ENCODE results near the gene DYNLT4. TPM values are rescaled to one million over a fixed set of nuclear protein-coding genes. Genes with fewer than 3 reads are reported as not detected.

DYNLT4 gene
- polyA plus RNA-seq, 10 donors = 0.29 to 0.65 (median 0.40) TPM; not detected in 4

GRCh38 chr1:44792736-44793502 lies 14.2 kb downstream of the DYNLT4 start:
- DNase-seq = no peak

DNA sequence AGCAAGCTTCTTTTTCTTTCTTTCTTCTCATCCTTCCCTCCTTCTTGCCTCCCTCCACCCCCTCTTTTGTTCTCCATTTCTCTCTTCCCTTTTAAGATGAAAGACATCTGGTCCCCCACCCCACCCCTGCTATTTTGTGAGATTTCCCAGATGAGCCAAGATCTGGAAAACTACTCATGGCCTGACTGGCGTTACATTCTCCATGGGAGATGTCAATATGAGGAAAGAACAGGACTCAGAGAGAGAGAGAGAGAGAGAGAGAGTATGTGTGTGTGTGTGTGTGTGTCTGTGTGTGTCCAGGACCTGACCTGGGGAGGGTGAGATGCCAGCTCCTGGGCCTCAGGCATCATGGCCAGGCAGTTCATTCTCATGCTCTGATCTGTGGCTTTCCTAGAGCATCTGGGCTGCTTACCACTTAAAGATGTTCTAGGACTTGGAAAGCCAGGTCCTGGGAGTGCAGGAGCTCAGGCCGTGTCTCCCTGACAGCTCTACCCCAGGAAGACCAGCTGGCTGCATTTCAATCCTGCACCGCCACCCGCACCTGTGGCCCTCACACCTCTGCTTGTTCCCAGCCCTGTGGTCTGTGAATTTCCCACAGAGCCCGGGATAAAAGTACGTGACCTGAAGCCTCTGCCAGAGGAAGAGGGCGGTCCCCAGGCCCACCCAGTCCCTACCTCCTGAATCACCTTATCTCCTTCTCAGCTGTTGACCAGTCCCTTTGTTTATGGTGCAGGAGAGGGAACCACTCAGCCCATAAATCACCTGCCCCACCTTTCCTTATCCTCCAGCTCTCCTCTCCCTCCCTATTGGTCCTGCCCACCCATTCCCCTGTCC lies 16.0 kb downstream of the DYNLT4 start:
- peak in 1 of 3 donors; percentile 48 for DNase-seq

- no peak for DNase-seq
Measured at GRCh38 chr1:44788120-44788860, 18.9 kb downstream of the DYNLT4 start, which contains the start of gene BEST4. Gene BEST4, minus strand, starts transcription at chr1:44788170. Its CDS starts 465 bp downstream, at chr1:44787705.

- DNase-seq = no peak
Measured at GRCh38 chr1:44787506-44787905, 19.6 kb downstream of the DYNLT4 start.

DNA sequence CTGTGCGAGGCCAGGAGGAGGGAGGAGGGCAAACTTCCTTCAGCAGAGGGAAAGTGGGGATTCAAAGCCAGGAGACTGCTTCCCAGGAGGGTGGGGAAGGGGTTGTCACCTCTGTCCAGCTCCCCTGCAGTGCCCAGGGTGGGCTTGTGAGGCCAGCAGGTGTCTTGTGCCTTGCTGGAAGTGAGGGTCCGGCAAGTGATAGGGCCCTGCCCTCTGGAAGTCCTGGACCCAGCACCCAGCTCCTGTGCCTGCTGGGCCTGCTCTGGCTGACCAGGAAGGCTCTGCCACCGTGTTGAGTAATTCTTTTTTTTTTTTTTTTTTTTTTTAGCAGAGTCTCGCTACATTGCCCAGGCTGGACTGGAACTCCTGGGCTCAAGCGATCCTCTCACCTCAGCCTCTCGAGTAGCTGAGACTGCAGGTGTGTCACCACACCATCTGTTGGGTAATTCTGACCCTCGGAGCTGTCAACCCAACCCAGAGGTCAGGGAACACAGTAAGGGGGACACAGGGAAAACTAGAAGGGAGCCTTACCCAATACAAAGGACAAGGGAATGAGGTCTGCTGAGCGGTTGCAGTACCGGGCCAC lies 20.2 kb downstream of the DYNLT4 start:
- no peak for DNase-seq

DNA sequence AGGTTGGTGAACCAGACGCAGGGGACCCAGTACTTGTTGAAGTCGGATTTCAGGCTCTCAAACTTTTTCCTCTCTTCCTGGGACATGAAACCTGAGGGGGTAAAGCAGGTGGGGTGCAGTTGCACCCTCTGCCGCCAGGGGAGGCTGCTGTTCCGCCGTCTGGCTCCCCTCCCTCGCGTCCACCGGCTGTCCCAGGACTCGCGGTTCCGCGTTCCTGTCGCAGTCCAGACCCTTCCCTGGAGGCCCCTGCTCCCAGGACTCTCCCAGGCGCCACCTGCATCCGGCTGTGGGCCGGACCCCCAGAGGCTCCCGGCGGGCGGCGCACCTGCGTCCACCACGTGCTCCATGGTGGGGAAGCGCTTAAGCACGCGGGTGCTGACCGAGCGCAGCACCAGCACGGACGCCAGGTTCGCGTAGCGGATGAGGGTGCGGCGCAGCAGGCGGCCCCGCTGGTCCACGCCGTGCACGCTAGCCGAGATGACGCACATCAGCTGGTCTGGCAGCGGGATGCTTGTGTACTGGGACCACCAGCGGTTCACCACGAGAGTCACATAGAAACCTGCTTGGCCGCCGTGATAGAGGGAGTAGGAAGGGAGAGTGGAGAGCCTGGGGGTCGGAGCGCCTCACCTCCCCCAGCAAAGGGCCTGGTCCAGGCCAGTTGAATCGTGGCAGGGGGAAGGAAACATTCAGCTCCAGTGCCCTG lies 20.9 kb downstream of the DYNLT4 start:
- peak in 1 of 3 donors; percentile 90 for DNase-seq

DNA sequence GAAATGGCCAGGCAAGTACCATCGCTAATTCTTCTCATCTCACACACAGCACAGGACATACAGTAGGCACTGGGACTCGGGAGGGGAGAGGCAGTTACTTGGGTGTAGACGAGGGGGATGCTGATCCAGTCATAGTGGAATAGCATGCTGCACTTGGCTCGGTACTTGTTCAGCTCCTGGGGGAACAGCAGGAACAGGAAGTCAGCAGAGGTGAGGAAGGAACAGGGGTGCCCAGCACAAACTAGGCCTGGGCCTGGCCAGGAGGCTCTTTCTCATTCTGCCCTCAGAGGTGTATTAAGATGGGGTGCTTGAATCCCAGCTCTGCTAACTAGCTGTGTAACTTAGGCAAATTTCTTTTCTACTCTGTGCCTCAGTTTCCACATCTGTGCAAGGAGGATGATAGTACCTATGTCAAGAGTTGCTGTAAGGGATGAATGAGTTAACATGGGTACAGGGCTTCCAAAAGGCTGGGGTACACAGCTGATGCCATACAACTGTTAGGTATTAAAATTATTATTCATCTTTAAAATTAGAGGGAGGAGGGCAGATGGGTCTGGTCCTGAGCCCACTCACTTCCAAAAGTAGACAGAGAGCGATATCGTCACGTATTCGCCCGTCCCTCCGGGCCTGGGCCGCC lies 21.5 kb downstream of the DYNLT4 start:
- no peak for DNase-seq

- DNase-seq = no peak
Measured at GRCh38 chr1:44785029-44785380, 22.1 kb downstream of the DYNLT4 start.

- DNase-seq = peak in 1 of 3 donors; percentile 79
Measured at GRCh38 chr1:44784094-44785028, 22.8 kb downstream of the DYNLT4 start.

GRCh38 chr1:44783697-44784093 lies 23.5 kb downstream of the DYNLT4 start:
- no peak for DNase-seq

GRCh38 chr1:44780583-44781121 lies 26.5 kb downstream of the DYNLT4 start:
- DNase-seq = no peak

GRCh38 chr1:44778705-44779576 lies 28.2 kb downstream of the DYNLT4 start:
- DNase-seq = no peak

- no peak for DNase-seq
Measured at GRCh38 chr1:44777969-44778635, 29.0 kb downstream of the DYNLT4 start.

DNA sequence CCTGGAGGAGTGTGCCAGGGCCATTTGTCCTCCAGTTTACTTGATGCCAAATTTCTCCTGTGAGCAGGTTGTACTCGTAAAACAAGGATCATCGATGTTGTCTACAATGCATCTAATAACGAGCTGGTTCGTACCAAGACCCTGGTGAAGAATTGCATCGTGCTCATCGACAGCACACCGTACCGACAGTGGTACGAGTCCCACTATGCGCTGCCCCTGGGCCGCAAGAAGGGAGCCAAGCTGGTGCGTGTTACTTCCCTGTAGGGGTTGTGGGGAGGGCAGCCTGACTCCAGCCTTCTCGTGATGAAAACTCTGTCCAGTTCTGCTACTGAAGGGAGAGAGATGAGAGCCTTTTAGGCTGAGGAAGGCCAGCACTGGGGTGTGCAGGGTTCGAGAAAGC lies 29.6 kb downstream of the DYNLT4 start:
- DNase-seq = no peak

GRCh38 chr1:44776730-44777068 lies 30.5 kb downstream of the DYNLT4 start:
- no peak for DNase-seq

DNA sequence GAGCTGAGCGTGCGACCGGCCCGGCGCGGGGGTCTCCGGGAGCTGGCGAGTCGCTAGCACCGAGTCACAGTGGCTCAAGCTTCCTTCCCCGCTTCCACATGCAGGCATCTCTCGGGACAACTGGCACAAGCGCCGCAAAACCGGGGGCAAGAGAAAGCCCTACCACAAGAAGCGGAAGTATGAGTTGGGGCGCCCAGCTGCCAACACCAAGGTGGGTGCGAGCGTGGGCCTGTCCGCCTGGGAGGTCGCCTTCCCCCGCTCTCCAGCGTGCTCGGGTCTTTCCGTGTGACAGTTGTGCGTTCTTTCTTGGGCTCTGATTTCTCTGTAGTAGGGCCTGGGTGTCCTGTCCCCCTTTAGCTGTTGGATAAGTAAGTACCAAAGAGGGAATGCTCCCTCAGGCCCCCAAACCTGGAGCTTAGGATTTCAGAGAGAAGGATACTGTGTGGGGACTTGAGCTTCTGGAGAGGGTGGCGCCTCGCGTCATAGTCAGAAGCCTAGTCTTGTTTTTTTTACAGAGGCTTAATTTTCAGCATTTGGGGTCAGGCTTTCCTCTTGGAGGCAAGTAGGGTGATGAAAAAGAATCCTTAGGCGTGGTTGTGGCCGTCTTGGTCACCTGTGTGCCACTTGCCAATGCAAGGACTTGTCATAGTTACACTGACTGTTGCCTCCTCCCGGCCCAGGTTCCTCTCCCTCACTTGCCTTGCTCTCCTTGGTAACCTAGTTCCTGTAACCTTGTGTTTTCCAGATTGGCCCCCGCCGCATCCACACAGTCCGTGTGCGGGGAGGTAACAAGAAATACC lies 31.0 kb downstream of the DYNLT4 start:
- DNase-seq = peak in 1 of 3 donors; percentile 36

Data from muscle of back (tissue), 11 donors.